UCSD-AML1 (cell line): ENCODE measurements around the gene MINDY2.
"Not testable (repeated sequence)": the region's sequence is repeated elsewhere in the genome, so short reads cannot be mapped to it uniquely, and the experiment has no call there.

ENCODE experiments used
- DNase-seq: peaks from one replicate; lab custom pipeline; 2025; ENCODE audit not compliant: unreplicated experiment; lab: John Stamatoyannopoulos, UW

MINDY2 gene

GRCh38 chr15:58797505-58797904 lies 26.4 kb downstream of the MINDY2 start:
- no peak for DNase-seq

- no peak for DNase-seq
Observed at GRCh38 chr15:58805095-58805494, 34.0 kb downstream of the MINDY2 start.

DNA sequence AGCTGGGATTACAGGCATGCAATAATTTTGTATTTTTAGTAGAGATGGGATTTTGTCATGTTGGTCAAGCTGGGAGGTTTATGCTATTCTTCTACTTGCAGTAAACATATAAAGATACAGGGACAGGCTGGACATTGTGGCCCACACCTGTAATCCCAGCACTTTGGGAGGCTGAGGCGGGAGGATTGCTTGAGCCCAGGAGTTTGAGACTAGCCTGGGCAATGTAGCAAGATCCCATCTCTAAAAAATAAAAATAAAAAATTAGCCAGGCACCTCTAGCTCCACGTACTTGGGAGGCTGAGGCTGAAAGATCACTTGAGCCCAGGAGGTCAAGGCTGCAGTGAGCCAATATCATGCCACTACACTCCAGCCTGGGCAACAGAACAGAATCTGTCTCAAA lies 52.2 kb downstream of the MINDY2 start:
- not testable (repeated sequence) for DNase-seq

DNA sequence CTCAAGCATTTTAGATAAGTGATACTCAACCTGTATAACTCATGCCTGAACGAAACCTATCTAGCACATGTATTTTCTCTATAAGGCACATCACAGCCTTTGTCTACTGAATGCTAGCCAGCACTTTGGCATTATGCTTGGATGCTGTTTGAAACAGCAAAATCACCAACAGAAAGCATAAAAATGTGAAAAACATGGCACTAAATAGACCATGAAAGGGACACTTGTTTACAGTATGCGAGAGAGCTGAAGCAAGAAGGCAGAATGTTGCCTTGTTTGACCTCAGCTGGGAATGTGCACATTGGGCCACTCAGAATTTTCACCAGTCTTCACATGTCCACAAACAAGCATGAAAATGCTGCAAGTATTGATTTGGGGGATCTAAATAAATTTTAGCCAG lies 59.5 kb downstream of the MINDY2 start:
- no peak for DNase-seq

- DNase-seq, result not testable (repeated sequence)
Observed at GRCh38 chr15:58833681-58834426, 62.8 kb downstream of the MINDY2 start.

DNA sequence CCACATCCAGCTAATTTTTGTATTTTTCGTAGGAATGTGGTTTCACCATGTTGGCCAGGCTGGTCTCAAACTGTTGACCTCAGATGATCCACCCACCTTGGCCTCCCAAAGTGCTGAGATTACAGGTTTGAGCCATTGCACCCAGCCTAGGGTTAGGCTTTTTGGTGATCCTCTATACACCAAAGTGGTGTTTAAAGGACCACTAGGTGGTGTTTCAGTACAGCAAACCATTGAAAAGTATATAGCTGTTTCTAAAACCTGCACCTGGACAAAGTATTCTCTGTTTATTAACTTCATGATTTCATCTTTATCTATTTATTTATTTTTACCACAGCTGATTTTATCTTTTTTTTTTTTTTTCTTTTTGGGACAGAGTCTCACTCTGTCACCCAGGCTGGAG lies 68.4 kb downstream of the MINDY2 start:
- DNase-seq, result no peak

DNA sequence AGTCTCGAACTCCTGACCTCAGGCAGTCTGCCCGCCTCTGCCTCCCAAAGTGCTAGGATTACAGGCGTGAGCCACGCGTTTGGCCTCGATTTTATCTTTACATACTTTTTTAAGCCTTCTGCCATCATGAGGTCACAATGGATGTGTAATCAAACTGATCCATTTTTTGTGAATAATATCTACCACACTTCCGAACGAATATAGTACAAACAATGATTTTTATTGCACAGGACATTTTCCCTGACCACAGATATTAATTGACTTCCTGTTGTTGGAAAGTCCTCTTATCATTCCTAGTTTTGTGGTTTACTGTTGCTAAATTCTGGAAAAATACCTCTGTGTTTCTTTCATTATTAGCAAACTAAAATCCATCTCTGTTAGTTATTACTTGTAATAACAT lies 68.9 kb downstream of the MINDY2 start:
- DNase-seq, result no peak

DNA sequence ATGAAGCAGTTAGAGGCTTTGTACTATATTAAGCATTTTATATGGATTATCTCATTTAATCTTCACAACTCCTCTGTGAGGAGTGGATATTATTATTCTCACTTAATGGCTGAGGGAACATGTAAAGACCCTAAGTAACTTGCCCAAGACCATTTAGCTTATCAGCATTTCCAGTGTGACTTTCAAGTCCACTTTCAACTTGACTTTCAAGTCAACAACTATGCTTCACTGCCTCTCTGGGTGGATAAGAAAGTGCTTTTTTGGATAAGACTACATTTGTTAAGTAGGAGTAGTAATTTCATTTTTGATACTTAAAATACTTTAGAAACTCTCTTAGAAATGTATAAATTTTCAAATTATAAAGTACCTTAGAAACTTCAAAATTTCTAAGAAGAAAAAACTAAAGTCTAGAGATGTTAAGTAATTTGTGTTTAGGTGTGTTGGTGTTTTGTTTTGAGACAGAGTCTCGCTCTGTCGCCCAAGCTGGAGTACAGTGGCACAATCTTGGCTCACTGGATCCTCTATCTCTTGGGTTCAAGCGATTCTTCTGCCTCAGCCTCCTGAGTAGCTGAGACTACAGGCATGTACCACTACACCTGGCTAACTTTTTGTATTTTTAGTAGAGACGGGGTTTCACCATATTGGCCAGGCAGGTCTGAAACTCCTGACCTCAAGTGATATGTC lies 71.8 kb downstream of the MINDY2 start:
- no peak for DNase-seq

GRCh38 chr15:58851205-58851604 lies 80.1 kb downstream of the MINDY2 start:
- not testable (repeated sequence) for DNase-seq

DNA sequence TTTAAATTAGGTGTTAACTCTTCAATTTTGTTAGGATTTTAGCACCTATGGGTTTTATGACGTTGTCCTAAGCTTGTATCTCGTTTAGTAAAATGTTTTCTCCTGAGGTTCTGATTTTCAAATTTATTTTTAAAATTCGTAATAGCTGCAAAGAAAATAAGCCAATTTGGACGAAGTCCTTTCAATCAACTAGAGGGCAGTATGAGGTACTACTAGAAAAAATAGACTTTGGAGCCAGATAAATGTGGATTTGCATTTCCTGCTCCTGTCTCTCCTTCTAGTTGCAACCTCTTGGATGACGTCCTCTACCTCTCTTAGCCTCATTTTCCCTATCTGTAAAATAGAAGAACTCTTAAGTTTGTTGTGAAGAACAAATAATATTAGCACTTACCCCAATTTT lies 81.2 kb downstream of the MINDY2 start:
- no peak for DNase-seq

DNA sequence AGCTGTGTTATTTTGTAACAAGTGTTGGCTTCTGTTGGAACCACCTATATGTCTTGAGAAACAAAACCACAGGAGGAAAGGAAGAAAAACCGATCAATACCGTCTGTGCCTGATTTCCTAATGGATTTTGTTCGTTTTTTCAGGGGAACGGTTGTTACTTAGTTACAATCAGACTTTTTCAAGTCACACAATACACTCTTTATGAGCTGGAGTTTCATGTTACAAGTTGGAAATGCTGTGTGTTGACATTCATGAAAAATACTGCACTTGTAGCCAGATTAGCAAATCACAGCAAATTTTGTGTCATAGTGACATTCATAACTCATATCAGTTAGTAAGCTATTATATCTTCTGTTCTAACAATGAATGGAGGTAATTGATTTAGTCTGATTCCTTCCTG lies 83.5 kb downstream of the MINDY2 start:
- DNase-seq, result no peak

- DNase-seq, result no peak
Observed at GRCh38 chr15:58856086-58856485, 85.0 kb downstream of the MINDY2 start.

GRCh38 chr15:58856621-58857020 lies 85.5 kb downstream of the MINDY2 start:
- DNase-seq, result not testable (repeated sequence)

DNA sequence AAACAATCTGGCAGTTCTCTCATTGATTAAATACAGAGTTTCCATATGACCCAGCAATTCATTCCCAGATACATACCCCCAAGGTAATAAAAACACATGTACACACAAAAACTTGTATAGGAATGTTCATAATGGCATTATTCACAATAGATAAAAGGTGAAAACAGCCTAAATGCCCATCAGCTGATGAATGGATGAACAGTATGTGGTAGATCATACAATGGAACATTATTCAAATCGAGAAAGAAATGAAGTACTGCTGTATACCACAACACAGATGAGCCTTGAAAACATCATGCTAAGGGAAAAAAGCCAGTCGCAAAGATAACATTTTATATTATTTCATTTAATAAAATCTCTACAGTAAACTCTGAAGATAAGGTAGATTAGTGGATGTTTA lies 91.2 kb downstream of the MINDY2 start:
- no peak for DNase-seq

DNA sequence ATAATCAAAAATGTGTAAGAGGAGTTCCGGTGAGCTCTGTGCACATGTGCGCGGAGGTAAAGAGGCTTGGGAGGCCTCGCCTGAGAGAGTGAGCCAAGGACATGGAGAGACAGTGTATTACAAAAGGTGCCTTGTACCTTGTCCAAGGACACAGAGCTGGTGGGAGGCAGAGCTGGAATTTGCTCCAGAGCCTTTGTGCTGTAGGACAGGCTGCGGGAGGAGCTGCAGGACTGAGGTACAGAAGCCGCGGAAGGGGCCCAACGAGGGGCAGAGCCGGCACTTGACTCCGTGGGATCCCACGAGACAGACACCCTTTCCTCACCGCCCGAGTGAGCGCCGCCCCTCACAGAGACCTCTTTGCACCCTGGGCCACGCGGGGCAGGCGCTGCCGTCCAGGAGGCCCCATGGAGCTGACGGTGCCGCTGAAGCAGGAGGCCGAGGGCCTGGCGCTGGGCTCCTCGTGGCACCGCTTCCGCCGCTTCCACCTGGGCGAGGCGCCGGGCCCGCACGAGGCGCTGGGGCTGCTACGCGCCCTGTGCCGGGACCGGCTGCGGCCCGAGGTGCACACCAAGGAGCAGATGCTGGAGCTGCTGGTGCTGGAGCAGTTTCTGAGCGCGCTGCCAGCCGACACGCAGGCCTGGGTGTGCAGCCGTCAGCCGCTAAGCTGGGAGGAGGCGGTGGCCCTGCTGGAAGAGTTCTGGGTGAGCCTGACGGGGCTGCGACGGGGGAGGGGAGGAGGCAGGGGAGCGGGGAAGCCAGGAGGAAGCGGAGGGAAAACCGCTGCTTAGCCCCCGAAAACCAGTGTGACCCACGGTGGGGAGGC lies 93.7 kb downstream of the MINDY2 start:
- DNase-seq, result no peak

GRCh38 chr15:58865425-58865880 lies 94.4 kb downstream of the MINDY2 start:
- DNase-seq, result no peak

DNA sequence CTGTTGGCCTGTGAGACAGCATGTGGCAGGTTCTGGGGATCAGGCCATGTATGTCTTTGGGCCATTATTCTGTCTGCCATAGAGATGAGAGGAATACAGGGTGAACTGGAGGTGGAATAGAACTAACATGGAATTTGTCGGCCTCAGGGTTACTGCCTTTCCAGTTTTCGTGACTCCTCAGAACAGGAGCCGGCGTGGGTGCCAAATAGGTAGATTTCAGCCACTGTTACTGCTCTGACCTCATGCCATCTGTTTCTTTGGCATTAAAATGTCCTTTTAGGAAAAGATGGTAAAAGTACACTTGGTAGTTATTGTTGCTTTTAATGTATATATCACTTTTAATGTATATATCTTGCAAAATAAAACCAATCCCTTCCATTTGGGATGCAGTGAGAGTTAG lies 96.8 kb downstream of the MINDY2 start:
- no peak for DNase-seq

DNA sequence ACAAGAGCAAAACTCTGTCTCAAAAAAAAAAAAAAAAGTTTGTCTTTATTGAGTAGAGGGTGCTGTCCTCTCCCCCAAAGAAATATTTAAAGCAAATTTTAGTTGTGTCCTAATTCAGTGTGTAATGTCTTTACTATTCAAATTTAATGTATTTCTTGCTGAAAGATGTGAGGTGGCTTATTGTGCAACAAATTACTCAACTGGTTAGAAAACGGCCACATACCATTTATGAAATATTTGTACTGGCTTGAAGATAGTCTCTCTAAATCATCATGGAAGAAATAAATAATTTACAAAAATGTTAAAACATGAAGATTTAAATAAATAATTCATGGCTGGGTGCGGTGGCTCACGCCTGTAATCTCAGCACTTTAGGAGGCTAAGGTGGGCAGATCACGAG lies 99.3 kb downstream of the MINDY2 start:
- DNase-seq, result no peak

DNA sequence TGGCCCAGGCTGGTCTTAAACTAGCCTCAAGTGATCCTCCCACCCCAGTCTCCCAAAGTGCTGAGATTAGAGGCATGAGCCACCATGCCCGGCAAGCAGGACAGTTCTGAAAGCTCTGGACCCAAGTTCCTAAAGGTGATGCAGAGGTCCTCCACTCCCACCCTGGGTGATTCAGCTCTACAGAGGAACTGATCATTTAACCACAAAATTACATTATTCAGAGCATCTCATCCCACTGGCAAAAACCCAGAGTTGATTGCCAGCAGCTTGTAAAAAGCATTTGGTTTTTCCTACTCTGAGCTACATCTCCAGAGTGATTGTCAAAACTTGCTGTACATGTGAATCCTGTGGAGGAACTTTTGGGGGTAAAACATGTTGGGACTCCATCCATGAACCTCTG lies 102.2 kb downstream of the MINDY2 start:
- DNase-seq, result no peak

- no peak for DNase-seq
Observed at GRCh38 chr15:58875343-58875742, 104.2 kb downstream of the MINDY2 start.

- DNase-seq, result no peak
Observed at GRCh38 chr15:58876306-58877106, 105.4 kb downstream of the MINDY2 start.
